ENCODE results near the gene NMNAT3. TPM values are rescaled to one million over a fixed set of nuclear protein-coding genes. Genes with fewer than 3 reads are reported as not detected.

Gene NMNAT3
- total and polyA plus RNA-seq, 4 donors, result 1.9 to 19.7 (median 2.9) TPM

DNA sequence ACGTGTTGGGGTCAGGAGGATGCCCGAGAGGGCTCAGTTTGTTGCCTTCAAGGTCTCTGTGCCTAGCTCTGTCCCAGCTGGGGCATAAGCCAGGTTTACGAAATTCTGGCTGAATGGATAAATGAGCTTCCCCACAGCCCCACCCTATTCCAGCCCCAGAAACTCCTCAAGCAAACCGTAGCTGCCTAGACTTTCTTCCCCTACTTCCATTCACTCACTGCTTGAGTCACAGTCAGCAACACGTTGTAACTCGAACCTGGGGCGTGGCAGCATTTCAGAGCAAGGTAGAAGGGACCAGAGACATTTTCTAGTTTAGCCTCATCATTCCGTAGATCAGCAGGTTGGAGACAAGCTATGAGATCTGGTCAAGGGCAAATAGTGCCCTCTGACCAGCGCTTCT lies 24.2 kb downstream of the NMNAT3 start:
- no peaks in the 10 kb centered on the region for H3K27me3 ChIP-seq (ENCODE audit: control insufficient read depth in 4 of 4, insufficient read depth in 4 of 4, low read length in 3 of 4)
- H3K9ac ChIP-seq (ENCODE audit: low read depth in 1 of 2, low read length in 2 of 2), result no peak overlapping the region
- 84% methylated on average over 9 of the region's 9 CpGs for WGBS
- H3K36me3 ChIP-seq (ENCODE audit: control insufficient read depth in 4 of 4, insufficient read depth in 3 of 4, low read depth in 1 of 4, low read length in 3 of 4), result no peaks in the 10 kb centered on the region
- H3K27ac ChIP-seq (ENCODE audit: low read depth in 1 of 2, low read length in 2 of 2), result no peak overlapping the region
- DNase-seq (ENCODE audit: low spot score), result no peak
- TF ChIP-seq, protein P1, sequence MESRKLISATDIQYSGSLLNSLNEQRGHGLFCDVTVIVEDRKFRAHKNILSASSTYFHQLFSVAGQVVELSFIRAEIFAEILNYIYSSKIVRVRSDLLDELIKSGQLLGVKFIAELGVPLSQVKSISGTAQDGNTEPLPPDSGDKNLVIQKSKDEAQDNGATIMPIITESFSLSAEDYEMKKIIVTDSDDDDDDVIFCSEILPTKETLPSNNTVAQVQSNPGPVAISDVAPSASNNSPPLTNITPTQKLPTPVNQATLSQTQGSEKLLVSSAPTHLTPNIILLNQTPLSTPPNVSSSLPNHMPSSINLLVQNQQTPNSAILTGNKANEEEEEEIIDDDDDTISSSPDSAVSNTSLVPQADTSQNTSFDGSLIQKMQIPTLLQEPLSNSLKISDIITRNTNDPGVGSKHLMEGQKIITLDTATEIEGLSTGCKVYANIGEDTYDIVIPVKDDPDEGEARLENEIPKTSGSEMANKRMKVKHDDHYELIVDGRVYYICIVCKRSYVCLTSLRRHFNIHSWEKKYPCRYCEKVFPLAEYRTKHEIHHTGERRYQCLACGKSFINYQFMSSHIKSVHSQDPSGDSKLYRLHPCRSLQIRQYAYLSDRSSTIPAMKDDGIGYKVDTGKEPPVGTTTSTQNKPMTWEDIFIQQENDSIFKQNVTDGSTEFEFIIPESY (IDR thresholded peaks at IDR 0.05), result no peak
- TF ChIP-seq REST (IDR thresholded peaks at IDR 0.05) (no peak), EGR1 (IDR thresholded peaks at IDR 0.05; ENCODE audit: low read depth in 2 of 2) (no peak), TAF1 (conservative IDR thresholded peaks at IDR 0.05) (no peak), RAD21 (IDR thresholded peaks at IDR 0.05) (no peak), GABPA (IDR thresholded peaks at IDR 0.05 in 1 of 2, conservative IDR thresholded peaks at IDR 0.05 in 1 of 2) (no peak), SP1 (IDR thresholded peaks at IDR 0.05) (no peak), HNF4G (IDR thresholded peaks at IDR 0.05) (no peak), YY1 (IDR thresholded peaks at IDR 0.05) (no peak), HNF4A (conservative IDR thresholded peaks at IDR 0.05) (no peak), FOXA1 (IDR thresholded peaks at IDR 0.05) (no peak), JUND (IDR thresholded peaks at IDR 0.05) (no peak)
- TF ChIP-seq, protein P2, sequence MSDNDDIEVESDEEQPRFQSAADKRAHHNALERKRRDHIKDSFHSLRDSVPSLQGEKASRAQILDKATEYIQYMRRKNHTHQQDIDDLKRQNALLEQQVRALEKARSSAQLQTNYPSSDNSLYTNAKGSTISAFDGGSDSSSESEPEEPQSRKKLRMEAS (IDR thresholded peaks at IDR 0.05), result no peak
- no peaks in the 10 kb centered on the region for H3K9me3 ChIP-seq (ENCODE audit: control insufficient read depth in 4 of 4, low read length in 3 of 4)
- H3K4me1 ChIP-seq (ENCODE audit: control insufficient read depth in 4 of 4, insufficient read depth in 4 of 4, low read length in 3 of 4), result no peaks in the 10 kb centered on the region
- H3K4me3 ChIP-seq (ENCODE audit: low read depth in 1 of 3, low read length in 3 of 3), result no peak overlapping the region

DNA sequence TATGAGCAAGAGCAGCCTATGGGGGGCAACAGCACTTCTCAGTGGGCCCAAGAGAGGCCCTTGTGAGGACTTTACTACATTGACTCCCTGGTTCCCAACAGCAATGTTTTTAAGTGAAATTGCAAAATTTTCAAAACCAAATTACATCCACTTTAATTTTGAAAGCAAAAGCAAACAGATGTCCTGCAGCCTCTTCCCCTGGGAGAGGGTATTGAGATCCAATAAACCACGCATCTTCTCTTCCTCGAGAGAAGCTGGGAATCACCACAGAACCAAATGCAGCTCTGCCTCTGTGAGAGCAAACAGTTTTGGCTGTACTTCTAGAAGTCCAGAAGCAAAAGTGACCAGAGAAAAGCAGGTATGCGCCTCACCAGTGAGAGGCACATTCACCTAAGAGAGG lies 25.2 kb downstream of the NMNAT3 start:
- H3K27ac ChIP-seq (ENCODE audit: low read depth in 1 of 2, low read length in 2 of 2), result no peak overlapping the region
- no peaks in the 10 kb centered on the region for H3K36me3 ChIP-seq (ENCODE audit: control insufficient read depth in 4 of 4, insufficient read depth in 3 of 4, low read depth in 1 of 4, low read length in 3 of 4)
- H3K9ac ChIP-seq (ENCODE audit: low read depth in 1 of 2, low read length in 2 of 2), result no peak overlapping the region
- H3K27me3 ChIP-seq (ENCODE audit: control insufficient read depth in 4 of 4, insufficient read depth in 4 of 4, low read length in 3 of 4), result no peaks in the 10 kb centered on the region
- WGBS, result 93% methylated on average over 3 of the region's 3 CpGs
- H3K4me1 ChIP-seq (ENCODE audit: control insufficient read depth in 4 of 4, insufficient read depth in 4 of 4, low read length in 3 of 4), result no peaks in the 10 kb centered on the region
- no peak overlapping the region for H3K4me3 ChIP-seq (ENCODE audit: low read depth in 1 of 3, low read length in 3 of 3)
- DNase-seq (ENCODE audit: low spot score), result no peak
- no peaks in the 10 kb centered on the region for H3K9me3 ChIP-seq (ENCODE audit: control insufficient read depth in 4 of 4, low read length in 3 of 4)
- TF ChIP-seq FOXA2 (IDR thresholded peaks at IDR 0.05), result no peak
- TF ChIP-seq REST (IDR thresholded peaks at IDR 0.05), result no peak
- TF ChIP-seq TAF1 (conservative IDR thresholded peaks at IDR 0.05), result no peak
- no peak for TF ChIP-seq FOXA1 (IDR thresholded peaks at IDR 0.05)
- TF ChIP-seq HNF4A (conservative IDR thresholded peaks at IDR 0.05), result no peak
- no peak for TF ChIP-seq SP1 (IDR thresholded peaks at IDR 0.05)
- no peak for TF ChIP-seq RAD21 (IDR thresholded peaks at IDR 0.05)
- TF ChIP-seq GABPA (IDR thresholded peaks at IDR 0.05 in 1 of 2, conservative IDR thresholded peaks at IDR 0.05 in 1 of 2), result no peak
- TF ChIP-seq, protein P1 (IDR thresholded peaks at IDR 0.05), result no peak
- no peak for TF ChIP-seq CTCF (IDR thresholded peaks at IDR 0.05; ENCODE audit: low read depth, low read length, missing input control)
- TF ChIP-seq RXRA (IDR thresholded peaks at IDR 0.05), result no peak
- TF ChIP-seq, protein P2 (IDR thresholded peaks at IDR 0.05), result no peak
- no peak for TF ChIP-seq NR2F2 (IDR thresholded peaks at IDR 0.05)
- no peak for TF ChIP-seq EGR1 (IDR thresholded peaks at IDR 0.05; ENCODE audit: low read depth in 2 of 2)
- no peak for TF ChIP-seq HNF4G (IDR thresholded peaks at IDR 0.05)
- TF ChIP-seq ATF3 (IDR thresholded peaks at IDR 0.05), result no peak
